Kidney glomerular epithelial cell (primary cell): ENCODE measurements around the gene NOP53.
A peak's percentile ranks its signal among the peaks of the same experiment; 100 is the strongest.
"Not testable (repeated sequence)": the region's sequence is repeated elsewhere in the genome, so short reads cannot be mapped to it uniquely, and the experiment has no call there.

Experiments
- DNase-seq: peaks from one replicate; lab custom pipeline; 2025; lab: John Stamatoyannopoulos, UW

Gene NOP53

DNA sequence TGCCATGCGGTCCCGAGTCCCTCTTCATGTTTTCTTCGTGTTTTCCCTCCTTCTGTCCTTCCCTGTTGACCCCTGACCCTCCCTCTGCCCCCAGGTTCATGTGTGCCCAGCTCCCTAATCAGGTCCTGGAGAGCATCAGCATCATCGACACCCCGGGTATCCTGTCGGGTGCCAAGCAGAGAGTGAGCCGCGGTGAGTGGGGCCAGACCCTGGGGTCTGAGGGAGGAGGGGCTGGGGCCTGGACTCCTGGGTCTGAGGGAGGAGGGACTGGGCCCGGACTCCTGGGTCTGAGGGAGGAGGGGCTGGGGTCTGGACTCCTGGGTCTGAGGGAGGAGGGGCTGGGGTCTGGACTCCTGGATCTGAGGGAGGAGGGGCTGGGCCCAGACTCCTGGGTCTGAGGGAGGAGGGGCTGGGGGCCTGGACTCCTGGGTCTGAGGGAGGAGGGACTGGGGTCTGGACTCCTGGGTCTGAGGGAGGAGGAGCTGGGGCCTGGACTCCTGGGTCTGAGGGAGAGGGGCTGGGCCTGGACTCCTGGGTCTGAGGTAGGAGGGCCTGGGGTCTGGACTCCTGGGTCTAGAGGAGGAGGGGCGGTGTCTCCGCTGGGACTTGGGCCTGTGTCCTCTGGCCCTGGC is 26.8 kb upstream of the NOP53 start:
- not testable (repeated sequence) for DNase-seq

DNA sequence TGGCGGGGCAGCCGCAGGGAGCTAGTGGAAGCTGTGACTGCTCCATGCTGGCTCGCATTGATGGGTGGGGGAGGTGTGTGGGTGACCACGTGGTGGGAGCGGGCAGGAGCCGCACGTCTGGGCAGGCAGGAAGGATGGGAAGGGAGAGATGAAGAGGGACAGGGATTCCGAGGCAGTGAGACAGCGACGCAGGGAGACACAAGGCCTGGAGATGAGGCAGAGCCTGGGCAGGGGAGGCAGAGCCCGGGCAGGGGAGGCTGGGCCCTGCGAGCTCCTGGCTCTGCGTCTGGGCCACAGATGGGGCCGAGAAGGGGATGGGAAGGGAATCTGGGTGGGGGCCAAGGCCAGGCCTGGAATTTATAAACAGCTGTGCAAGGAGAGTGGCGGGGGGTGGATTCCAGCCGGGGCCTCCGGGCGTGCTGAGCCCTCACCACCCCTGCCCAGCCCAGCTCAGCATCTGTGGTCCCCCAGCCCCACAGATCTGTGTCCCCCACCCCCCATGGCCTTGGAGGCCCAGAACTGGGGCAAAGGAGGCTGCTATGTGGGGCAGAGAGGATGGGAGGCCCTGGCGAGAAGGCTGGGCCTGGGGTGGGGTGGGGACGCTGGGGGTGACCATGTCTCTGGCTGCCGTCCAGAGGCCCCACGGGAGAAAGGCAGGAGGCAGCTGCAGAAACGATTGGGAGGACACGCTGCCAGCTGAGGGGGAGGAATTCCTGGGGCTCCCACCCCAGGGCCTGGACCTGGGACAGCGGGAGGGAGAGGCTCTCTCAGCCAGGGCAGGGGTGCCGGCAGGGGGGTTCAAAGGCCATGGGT is 26.1 kb upstream of the NOP53 start:
- DNase-seq = peak; percentile 72

DNA sequence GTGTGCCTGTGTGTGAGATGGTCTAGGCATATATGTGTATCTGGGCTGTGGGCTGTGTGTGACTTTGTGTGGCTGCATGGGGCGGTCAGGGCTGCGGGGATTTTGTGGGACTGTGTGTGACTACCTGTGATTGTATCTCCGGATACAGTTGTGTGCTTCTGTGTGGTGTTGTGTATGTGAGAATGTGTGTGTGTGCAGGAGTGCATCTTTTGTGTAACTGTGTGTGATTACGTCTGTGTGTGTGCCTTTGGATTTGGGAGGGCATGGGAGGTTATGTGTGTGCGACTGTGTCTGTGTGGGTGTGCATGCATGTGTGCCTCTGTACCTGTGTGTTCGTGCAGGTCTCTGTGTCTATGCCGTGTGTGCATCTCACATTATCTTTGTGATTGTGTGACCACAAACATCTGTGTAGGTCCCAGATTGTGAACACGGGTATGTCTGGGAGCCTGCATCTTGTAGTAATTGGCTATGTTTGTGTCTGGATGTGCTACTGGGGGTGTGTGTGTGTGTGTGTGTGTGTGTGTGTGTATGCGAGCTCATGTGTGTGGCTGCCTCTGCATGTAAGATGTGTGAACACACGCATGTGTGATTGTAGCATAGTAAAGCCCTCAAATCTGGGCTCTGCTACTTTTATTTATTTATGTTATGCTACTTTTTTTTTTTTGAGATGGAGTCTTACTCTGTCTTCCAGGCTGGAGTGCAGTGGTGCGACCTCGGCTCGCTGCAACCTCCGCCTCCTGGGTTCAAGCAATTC is 24.5 kb upstream of the NOP53 start:
- DNase-seq = no peak

DNA sequence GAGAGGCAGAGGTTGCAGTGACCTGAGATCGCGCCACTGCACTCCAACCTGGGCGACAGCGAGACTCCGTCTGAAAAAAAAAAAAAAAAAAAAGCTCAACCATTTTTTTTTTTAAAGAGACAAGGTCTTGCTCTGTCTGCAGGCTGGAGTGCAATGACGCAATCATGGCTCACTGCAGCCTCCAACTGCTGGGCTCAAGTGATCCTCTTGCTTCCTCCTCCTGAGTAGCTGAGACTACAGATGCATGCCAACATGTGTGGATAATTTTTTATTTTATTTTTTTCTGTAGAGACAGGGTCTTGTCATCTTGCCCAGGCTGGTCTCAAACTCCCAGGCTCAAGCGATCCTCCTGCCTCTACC is 21.8 kb upstream of the NOP53 start:
- DNase-seq = no peak

DNA sequence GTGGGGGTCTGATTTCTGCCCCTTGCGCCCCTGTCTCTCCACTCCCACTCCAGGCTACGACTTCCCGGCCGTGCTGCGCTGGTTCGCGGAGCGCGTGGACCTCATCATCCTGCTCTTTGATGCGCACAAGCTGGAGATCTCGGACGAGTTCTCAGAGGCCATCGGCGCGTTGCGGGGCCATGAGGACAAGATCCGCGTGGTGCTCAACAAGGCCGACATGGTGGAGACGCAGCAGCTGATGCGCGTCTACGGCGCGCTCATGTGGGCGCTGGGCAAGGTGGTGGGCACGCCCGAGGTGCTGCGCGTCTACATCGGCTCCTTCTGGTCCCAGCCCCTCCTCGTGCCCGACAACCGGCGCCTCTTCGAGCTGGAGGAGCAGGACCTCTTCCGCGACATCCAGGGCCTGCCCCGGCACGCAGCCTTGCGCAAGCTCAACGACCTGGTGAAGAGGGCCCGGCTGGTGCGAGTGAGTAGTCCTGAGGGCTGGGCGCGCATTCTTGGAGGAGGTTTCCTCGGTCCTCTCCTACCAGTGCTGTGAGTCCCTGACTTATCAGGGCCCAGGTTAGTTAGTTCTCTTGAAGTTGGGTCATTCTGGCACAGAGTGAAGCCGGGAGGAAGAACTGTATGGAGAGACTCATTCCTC is 19.5 kb upstream of the NOP53 start:
- no peak for DNase-seq

DNA sequence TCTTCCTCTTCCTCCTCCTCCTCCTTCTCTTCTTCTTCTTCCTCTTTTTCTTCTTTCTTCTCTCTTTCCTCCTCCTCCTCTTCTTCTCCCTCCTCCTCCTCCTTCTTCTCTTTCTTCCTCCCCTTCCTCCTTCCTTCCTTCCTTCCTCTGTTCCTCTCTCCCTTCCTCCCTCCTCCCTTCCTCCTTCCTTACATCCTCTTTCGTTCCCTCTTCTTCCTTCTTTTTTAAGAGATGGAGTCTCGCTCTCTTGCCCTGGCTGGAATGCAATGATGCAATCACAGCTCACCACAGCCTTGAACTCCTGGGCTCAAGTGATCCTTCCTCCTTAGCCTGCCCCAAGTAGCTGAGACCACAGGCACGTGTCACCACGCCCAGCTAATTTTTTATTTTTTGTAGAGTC is 18.9 kb upstream of the NOP53 start:
- no peak for DNase-seq

DNA sequence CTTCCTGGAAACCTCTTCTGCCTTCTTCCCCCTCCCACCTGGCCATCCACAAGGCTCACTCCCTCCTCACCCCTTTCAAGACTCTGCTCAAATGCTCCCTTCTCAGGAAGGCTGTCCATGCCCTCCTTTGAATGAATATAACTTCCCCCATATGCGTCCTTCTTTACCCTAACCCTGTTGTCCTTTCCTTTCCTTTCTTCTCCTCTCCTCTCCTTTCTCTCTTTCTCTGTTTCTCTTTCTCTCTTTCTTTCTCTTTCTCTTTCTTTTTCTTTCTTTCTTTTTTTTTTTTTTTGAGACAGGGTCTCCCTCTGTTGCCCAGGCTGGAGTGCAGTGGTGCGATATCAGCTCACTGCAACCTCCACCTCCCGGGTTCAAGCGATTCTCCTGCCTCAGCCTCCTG is 17.1 kb upstream of the NOP53 start:
- DNase-seq = not testable (repeated sequence)

DNA sequence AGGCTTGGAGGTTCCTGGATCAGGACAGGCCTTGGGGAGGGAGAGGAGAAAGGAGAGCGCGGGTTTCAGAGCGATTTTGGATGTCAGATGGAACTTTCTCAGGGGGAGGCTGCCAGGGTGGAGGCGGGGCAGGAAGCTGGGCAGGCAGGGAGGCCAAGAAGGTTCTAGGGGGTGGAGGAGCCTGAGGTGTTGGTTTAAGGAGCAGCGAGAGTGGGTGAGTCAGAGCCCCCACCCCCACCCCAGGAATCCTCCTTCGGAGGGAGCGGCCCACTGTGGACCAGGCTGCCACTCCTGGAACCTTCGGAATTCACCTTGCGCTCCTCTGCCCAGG is 15.9 kb upstream of the NOP53 start:
- DNase-seq = peak; percentile 93

DNA sequence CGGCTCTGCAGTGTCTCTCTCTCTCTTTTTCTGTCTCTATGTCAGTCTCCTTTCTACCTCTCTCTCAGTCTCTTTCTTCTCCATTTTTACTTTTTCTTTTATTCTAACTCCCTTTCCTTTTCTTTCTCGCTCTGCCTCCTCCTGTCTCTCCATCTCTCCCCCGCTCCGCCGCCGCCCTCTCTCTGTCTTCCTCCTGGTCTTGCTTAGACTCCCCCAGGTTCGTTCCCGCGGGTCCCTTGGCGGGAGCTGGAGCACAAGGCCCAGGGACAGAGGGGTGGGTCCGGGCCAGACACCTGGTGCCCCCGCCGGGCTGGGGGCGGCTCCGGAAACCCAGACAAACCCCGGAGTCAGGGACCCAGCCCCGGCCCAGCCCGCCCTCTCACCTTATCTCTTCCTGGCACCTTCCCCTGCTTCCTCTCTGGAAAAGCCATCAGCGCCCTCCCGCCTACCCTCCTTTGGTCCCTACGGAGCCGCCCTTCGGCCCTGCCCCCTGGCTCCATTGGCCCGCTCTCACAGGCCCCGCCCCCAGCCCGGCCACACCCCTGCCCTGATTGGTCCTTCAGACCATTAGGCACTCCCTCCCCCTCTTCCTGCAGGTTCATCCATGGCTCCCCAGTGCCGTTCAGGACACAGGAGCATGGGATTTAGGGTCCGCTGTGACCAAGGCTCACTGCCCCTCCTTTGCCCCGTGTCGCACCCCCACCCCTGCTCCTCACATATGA is 15.4 kb upstream of the NOP53 start:
- peak; percentile 12 for DNase-seq

DNA sequence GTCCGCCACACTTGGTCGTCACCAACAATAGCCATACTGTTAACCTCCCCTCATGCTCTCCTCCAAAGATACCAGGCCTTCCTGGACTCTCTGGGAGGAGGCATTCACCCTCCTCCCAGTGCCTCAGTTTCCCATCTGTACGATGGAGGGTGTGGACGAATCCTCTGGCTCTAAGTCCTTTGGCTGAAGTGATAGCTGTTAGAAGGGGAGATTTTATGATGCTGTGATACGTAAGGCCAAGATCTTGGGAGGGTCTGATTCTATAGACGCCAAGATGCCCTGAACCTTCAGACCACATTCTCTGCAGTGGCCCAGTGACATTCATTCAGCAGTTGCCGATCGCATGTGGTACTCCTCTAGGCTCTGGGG is 14.8 kb upstream of the NOP53 start:
- no peak for DNase-seq

DNA sequence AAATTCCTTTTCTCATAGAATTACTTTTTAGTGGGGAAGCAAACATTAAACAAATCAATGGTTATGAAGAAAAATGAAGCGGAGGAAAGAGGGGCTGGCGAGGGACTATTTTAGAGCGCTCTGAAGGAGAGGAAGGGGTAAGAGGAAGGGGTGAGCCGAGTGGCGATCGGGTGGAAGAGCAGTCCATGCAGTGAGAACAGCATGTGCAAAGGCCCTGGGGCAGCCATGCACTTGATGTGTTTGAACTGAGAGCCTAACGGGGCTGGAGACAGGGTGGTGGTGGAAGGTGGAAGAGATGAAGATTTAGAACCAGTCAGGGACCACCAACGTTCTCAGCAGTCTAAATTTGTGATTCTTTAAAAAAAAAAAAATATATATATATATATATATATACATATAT is 14.4 kb upstream of the NOP53 start:
- DNase-seq = no peak

DNA sequence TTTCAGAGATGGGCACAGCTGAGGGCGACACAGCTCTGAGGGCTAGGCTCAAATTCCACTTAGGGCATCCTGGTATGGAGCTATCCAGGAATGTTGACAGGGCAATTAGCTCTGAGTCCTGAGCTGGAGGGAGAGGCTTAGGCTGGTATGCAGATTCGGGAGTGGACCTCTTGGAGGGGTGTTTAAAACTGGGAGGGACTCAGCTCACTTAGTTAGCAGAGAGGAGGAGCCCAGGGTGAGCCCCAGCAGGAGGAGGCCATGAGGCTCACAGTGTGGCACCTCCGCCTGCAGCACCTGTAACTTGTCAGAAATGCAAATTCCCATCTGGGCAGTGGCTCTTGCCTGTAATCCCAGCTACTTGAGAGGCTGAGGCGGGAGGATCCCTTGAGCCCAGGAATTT is 10.2 kb upstream of the NOP53 start:
- no peak for DNase-seq

DNA sequence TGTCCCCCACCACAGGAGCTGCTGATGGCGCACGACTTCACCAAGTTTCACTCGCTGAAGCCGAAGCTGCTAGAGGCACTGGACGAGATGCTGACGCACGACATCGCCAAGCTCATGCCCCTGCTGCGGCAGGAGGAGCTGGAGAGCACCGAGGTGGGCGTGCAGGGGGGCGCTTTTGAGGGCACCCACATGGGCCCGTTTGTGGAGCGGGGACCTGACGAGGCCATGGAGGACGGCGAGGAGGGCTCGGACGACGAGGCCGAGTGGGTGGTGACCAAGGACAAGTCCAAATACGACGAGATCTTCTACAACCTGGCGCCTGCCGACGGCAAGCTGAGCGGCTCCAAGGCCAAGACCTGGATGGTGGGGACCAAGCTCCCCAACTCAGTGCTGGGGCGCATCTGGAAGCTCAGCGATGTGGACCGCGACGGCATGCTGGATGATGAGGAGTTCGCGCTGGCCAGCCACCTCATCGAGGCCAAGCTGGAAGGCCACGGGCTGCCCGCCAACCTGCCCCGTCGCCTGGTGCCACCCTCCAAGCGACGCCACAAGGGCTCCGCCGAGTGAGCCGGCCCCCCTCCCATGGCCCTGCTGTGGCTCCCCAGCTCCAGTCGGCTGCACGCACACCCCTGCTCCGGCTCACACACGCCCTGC is 4.4 kb upstream of the NOP53 start:
- no peak for DNase-seq

DNA sequence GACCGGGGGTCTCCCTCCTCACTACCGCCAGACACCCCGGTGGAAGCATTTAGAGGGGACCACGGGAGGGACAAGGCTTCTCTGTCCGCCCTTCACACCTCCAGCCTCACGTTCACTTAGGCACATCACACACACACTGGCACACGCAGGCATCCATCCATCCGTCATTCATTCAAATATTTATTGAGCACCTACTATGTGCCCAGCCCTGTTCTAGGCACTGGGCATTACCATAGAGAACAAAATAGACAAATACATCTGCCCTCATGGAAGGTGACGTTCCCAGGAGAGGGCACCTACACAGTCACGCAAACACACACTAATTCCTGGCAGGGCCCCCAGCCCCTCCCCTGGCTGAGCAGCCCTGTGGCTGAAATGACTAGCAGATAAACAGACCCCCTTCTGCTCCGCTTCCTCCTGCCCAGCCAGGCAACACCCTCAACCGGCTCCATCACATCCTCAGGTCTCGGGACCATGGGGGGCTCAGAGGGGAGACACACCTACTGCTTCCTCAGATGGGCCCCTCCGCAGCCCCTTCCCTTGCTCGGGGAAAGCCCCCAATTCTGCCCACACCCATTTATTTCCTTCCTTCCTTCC is 3.7 kb upstream of the NOP53 start:
- no peak for DNase-seq

DNA sequence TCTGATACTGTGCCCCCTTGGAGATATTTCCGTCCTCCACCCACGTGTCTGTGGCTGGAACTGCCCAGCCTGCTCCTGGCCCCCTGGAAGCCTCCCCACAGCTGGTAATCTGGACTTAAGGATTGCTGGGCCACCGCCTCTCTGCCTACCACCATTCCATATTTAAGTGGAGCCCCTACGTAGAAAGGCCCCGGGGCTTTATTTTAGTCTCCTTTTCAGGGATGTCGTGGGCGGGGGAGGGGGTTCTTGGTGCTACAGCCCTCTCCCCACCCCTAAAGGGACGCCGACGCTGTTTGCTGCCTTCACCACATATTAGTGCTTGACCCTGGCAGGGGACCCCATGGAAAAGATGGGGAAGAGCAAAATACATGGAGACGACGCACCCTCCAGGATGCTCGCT is 2.7 kb upstream of the NOP53 start:
- no peak for DNase-seq

DNA sequence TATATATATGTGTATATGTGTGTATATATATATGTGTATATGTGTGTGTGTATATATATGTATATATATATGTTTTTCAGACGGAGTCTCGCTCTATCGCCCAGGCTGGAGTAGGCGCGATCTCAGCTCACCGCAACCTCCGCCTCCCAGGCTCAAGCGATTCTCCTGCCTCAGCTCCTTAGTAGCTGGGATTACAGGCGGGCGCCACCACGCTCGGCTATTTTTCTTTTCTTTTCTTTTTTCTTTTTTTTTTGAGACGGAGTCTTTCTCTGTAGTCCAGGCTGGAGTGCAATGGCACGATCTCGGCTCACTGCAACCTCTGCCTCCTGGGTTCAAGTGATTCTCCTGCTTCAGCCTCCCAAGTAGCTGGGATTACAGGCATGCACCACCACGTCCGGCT is 783 bp downstream of the NOP53 start:
- DNase-seq = not testable (repeated sequence)

DNA sequence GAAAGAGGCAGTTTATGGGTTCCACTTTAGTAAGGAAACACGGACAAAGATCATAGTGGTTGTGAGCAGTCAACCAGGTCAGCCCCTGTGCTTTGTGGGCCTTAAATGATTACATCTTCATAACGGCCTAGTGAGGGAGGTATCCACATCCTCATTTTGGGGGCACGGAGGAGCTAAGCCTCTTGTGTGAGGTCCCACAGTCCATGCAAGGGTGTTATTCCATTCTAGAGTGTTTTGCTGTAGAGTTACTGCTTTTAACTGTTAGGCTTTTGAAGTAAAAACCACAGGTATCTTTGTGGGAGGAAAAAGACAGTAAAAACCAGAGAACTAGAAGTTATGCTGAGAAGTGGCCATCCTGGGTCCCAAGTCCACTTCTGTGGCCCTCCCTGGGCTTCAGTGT is 4.0 kb downstream of the NOP53 start:
- no peak for DNase-seq

DNA sequence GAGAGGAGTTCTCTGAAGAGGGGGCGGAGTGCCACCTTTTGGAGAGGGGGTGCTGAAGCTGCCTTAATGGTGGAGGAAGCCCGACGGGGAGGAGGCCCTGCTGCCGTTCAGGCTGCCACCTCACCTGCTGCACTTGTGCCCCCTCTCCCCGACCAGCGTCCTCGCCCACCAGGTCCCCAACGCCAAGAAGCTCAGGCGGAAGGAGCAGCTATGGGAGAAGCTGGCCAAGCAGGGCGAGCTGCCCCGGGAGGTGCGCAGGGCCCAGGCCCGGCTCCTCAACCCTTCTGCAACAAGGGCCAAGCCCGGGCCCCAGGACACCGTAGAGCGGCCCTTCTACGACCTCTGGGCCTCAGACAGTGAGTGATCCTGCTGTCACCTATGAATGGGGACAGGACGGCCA is 5.4 kb downstream of the NOP53 start:
- no peak for DNase-seq

DNA sequence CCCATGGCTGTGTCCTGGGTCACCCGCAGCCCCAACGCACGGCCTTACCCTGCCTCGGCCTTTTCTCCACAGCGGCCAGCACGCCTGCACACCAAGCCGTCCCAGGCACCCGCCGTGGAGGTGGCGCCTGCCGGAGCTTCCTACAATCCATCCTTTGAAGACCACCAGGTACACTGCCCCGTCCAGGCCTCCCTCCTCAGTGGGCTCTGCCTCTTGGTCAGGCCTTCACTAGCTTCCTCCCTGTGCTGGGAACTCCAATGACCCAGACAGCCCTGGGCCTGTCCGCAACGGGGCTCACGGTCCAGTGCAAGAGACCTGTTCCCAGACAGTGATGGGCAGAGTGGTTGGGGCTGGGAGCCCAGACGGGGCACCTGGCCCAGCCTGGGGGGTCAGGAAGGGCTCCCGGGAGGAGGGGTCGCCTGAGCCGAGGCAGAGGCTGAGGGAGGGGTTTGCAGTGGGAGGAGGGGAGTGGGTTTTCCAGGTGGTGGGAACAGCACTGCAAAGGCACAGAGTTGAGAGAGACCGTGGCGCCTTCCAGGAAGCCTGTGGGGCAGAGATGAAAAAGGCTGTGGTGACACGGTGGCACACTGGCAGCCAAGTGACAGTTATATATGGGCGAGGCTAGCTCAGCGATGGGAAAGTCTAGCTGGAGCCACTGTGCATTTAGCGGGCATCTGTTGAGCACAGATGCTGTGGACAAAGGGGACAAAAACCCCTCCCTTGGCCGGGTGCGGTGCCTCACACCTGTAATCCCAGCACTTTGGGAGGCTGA is 7.3 kb downstream of the NOP53 start:
- DNase-seq = no peak
